Measurements from ENCODE around the gene MEX3C. TPM values are rescaled to one million over a fixed set of nuclear protein-coding genes. Genes with fewer than 3 reads are reported as not detected.

Gene MEX3C
- total RNA-seq, 1 experiment from 2014 or later, result 45.0 TPM

DNA sequence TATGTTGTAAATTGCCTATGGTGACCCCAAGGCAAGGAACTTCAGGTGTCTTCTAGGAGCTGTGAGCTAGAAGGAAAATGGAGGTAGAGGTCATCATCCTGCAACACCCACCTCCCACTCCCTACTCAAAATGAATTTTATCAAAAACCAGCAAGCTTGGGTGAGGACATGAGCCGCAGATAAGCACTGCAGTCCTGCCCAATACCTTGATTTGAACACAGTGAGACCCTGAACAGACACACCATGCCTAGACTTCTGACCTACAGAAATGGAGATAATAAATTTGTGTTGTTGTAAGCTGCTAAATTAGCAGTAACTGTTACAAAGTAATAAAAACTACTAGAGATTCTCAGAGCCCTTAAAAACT, 13.4 kb downstream of the MEX3C start:
- Histone ChIP-seq H3K27me3 (ENCODE audit: insufficient read depth, low read length) (no peaks in the 10 kb centered on the region), H3K4me3 (replicated peaks in 1 of 2; ENCODE audit: low read depth in 1 of 2, low read length in 2 of 2) (no peak overlapping the region), H3K27ac (ENCODE audit: low read depth, low read length) (no peak overlapping the region), H3K36me3 (ENCODE audit: control insufficient read depth in 1 of 2, insufficient read depth in 2 of 2, low read length in 2 of 2) (no peaks in the 10 kb centered on the region), H3K9ac (ENCODE audit: low read length) (no peak overlapping the region), H3K4me2 (ENCODE audit: low read length) (no peak overlapping the region), H3K9me2 (ENCODE audit: insufficient read depth) (no peaks in the 10 kb centered on the region), H3K9me3 (ENCODE audit: control insufficient read depth in 1 of 2, insufficient read depth in 1 of 2, low read depth in 1 of 2, low read length in 2 of 2) (no peaks in the 10 kb centered on the region), H4K20me1 (ENCODE audit: insufficient read depth) (no peaks in the 10 kb centered on the region), H2AFZ (ENCODE audit: low read depth, low read length, poor library complexity, severe bottlenecking) (no peak overlapping the region), H3K79me2 (ENCODE audit: insufficient read depth, low read length) (peaks cover 83% of the 10 kb centered on the region), H3K4me1 (ENCODE audit: control insufficient read depth in 1 of 2, insufficient read depth in 2 of 2, low read length in 2 of 2) (peaks cover 0 to 5% of the 10 kb centered on the region in 2 experiments; a peak in 1 of 4 replicates)
- DNase-seq (ENCODE audit: low read depth, low spot score) (no peak), ATAC-seq (no peak)
- POLR2A ChIA-PET, result interaction anchor here (0.9 kb wide), 1 partner anchor 14 kb away, joined by 4 read pairs; the partner anchor contains the start of gene MEX3C
- BruUV-seq (replicated peaks), result no TSS peak
- CTCF ChIA-PET, result interaction anchor here (1.0 kb wide), 2 partner anchors 11 to 74 kb away, joined by 3 read pairs; no protein-coding TSS in a partner anchor
- RAD21 ChIA-PET (ENCODE audit: low non-redundant PET in 1 of 2, low total read pairs in 2 of 2, uncharacterized antibody in 2 of 2, unreplicated experiment in 2 of 2), result no interaction called here
- intact Hi-C loops (cut with micrococcal nuclease), result no loop called here
- TF ChIP-seq, protein P1, sequence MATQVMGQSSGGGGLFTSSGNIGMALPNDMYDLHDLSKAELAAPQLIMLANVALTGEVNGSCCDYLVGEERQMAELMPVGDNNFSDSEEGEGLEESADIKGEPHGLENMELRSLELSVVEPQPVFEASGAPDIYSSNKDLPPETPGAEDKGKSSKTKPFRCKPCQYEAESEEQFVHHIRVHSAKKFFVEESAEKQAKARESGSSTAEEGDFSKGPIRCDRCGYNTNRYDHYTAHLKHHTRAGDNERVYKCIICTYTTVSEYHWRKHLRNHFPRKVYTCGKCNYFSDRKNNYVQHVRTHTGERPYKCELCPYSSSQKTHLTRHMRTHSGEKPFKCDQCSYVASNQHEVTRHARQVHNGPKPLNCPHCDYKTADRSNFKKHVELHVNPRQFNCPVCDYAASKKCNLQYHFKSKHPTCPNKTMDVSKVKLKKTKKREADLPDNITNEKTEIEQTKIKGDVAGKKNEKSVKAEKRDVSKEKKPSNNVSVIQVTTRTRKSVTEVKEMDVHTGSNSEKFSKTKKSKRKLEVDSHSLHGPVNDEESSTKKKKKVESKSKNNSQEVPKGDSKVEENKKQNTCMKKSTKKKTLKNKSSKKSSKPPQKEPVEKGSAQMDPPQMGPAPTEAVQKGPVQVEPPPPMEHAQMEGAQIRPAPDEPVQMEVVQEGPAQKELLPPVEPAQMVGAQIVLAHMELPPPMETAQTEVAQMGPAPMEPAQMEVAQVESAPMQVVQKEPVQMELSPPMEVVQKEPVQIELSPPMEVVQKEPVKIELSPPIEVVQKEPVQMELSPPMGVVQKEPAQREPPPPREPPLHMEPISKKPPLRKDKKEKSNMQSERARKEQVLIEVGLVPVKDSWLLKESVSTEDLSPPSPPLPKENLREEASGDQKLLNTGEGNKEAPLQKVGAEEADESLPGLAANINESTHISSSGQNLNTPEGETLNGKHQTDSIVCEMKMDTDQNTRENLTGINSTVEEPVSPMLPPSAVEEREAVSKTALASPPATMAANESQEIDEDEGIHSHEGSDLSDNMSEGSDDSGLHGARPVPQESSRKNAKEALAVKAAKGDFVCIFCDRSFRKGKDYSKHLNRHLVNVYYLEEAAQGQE (IDR thresholded peaks at IDR 0.05; ENCODE audit: low read depth), result no peak
- no peak for TF ChIP-seq POLR2A (IDR thresholded peaks at IDR 0.05; ENCODE audit: borderline replicate concordance, extremely low read depth, insufficient read depth, insufficient read length)
- TF ChIP-seq SP1 (IDR thresholded peaks at IDR 0.05; ENCODE audit: low read depth), result no peak
- no peak for TF ChIP-seq FOSL1 (IDR thresholded peaks at IDR 0.05; ENCODE audit: low read depth)
- no peak for TF ChIP-seq EGR1 (IDR thresholded peaks at IDR 0.05; ENCODE audit: low read depth)
- no peak for TF ChIP-seq JUND (IDR thresholded peaks at IDR 0.05)
- TF ChIP-seq RAD21 (IDR thresholded peaks at IDR 0.05; ENCODE audit: low read depth), result no peak
- TF ChIP-seq, protein P2, sequence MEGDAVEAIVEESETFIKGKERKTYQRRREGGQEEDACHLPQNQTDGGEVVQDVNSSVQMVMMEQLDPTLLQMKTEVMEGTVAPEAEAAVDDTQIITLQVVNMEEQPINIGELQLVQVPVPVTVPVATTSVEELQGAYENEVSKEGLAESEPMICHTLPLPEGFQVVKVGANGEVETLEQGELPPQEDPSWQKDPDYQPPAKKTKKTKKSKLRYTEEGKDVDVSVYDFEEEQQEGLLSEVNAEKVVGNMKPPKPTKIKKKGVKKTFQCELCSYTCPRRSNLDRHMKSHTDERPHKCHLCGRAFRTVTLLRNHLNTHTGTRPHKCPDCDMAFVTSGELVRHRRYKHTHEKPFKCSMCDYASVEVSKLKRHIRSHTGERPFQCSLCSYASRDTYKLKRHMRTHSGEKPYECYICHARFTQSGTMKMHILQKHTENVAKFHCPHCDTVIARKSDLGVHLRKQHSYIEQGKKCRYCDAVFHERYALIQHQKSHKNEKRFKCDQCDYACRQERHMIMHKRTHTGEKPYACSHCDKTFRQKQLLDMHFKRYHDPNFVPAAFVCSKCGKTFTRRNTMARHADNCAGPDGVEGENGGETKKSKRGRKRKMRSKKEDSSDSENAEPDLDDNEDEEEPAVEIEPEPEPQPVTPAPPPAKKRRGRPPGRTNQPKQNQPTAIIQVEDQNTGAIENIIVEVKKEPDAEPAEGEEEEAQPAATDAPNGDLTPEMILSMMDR (IDR thresholded peaks at IDR 0.05 in 2 of 3, conservative IDR thresholded peaks at IDR 0.05 in 1 of 3; ENCODE audit: borderline replicate concordance in 1 of 3, insufficient read depth in 1 of 3, low read depth in 2 of 3, low read length in 2 of 3), result no peak
